NCI-H2227 (cell line): ENCODE results near the gene RGS16.
A peak's percentile ranks its signal among the peaks of the same experiment; 100 is the strongest.
"Not testable (repeated sequence)": the region's sequence is repeated elsewhere in the genome, so short reads cannot be mapped to it uniquely, and the experiment has no call there.

Source experiments
- DNase-seq: peaks from one replicate; lab custom pipeline; 2025; ENCODE audit not compliant: unreplicated experiment; lab: John Stamatoyannopoulos, UW

RGS16 gene

GRCh38 chr1:182604175-182605164 is at the start of gene RGS16:
TSS of gene RGS16 (minus strand) at chr1:182604389. CDS start at chr1:182604259, 130 bp downstream.
- peak; percentile 89 for DNase-seq

- no peak for DNase-seq
Measured at GRCh38 chr1:182653986-182654385, 49.8 kb upstream of the RGS16 start.

- no peak for DNase-seq
Measured at GRCh38 chr1:182652933-182653332, 48.7 kb upstream of the RGS16 start.

GRCh38 chr1:182651339-182651724 is 47.1 kb upstream of the RGS16 start:
- no peak for DNase-seq

- DNase-seq: no peak
Measured at GRCh38 chr1:182650678-182651338, 46.6 kb upstream of the RGS16 start.

- DNase-seq: no peak
Measured at GRCh38 chr1:182649041-182649440, 44.9 kb upstream of the RGS16 start.

GRCh38 chr1:182646739-182647138 is 42.5 kb upstream of the RGS16 start:
- DNase-seq: no peak

GRCh38 chr1:182644886-182645285 is 40.7 kb upstream of the RGS16 start:
- no peak for DNase-seq

- no peak for DNase-seq
Measured at GRCh38 chr1:182643699-182644098, 39.5 kb upstream of the RGS16 start.

GRCh38 chr1:182642461-182642860 is 38.3 kb upstream of the RGS16 start:
- no peak for DNase-seq

GRCh38 chr1:182641561-182641960 is 37.4 kb upstream of the RGS16 start:
- no peak for DNase-seq

- DNase-seq: no peak
Measured at GRCh38 chr1:182639330-182639729, 35.1 kb upstream of the RGS16 start.

- no peak for DNase-seq
Measured at GRCh38 chr1:182637769-182638168, 33.6 kb upstream of the RGS16 start.

- no peak for DNase-seq
Measured at GRCh38 chr1:182635871-182636270, 31.7 kb upstream of the RGS16 start.

- DNase-seq: peak; percentile 18
Measured at GRCh38 chr1:182634306-182635072, 30.3 kb upstream of the RGS16 start.

GRCh38 chr1:182633657-182634281 is 29.6 kb upstream of the RGS16 start:
- peak; percentile 11 for DNase-seq

- no peak for DNase-seq
Measured at GRCh38 chr1:182633031-182633430, 28.8 kb upstream of the RGS16 start.

GRCh38 chr1:182632441-182632857 is 28.3 kb upstream of the RGS16 start:
- DNase-seq: not testable (repeated sequence)

- no peak for DNase-seq
Measured at GRCh38 chr1:182631954-182632353, 27.8 kb upstream of the RGS16 start.

GRCh38 chr1:182631053-182631677 is 27.0 kb upstream of the RGS16 start:
- no peak for DNase-seq
